Measurements from ENCODE around the gene IL17C.

The IL17C gene

GRCh38 chr16:88652762-88653063 lies 14.3 kb downstream of the IL17C start:
- Mint-ChIP-seq H3K36me3 (ENCODE audit: low read depth) (peaks cover 6% of the 10 kb centered on the region), H3K9me3 (no peaks in the 10 kb centered on the region), H3K27ac (no peak overlapping the region), H3K27me3 (no peaks in the 10 kb centered on the region), H3K4me3 (no peak overlapping the region), H3K4me1 (peaks cover 17% of the 10 kb centered on the region)
- DNase-seq (no peak), ATAC-seq (no peak)

GRCh38 chr16:88653101-88653500 lies 14.7 kb downstream of the IL17C start:
- Mint-ChIP-seq H3K36me3 (ENCODE audit: low read depth) (peaks cover 6% of the 10 kb centered on the region), H3K4me1 (peaks cover 17% of the 10 kb centered on the region), H3K27ac (no peak overlapping the region), H3K9me3 (no peaks in the 10 kb centered on the region), H3K27me3 (no peaks in the 10 kb centered on the region), H3K4me3 (no peak overlapping the region)
- DNase-seq (no peak), ATAC-seq (no peak)

GRCh38 chr16:88653596-88654362 lies 15.4 kb downstream of the IL17C start:
- H3K36me3 Mint-ChIP-seq (ENCODE audit: low read depth) = peaks cover 6% of the 10 kb centered on the region
- no peaks in the 10 kb centered on the region for H3K9me3 Mint-ChIP-seq
- no peaks in the 10 kb centered on the region for H3K27me3 Mint-ChIP-seq
- no peak overlapping the region for H3K27ac Mint-ChIP-seq
- ATAC-seq = no peak
- no peak for DNase-seq
- H3K4me3 Mint-ChIP-seq = no peak overlapping the region
- H3K4me1 Mint-ChIP-seq = peaks cover 17% of the 10 kb centered on the region

- DNase-seq (no peak), ATAC-seq (no peak)
- H3K36me3 Mint-ChIP-seq (ENCODE audit: low read depth) = peaks cover 3% of the 10 kb centered on the region
- H3K4me1 Mint-ChIP-seq = peaks cover 12% of the 10 kb centered on the region
- H3K27me3 Mint-ChIP-seq = no peaks in the 10 kb centered on the region
- H3K27ac Mint-ChIP-seq = no peak overlapping the region
- no peak overlapping the region for H3K4me3 Mint-ChIP-seq
- H3K9me3 Mint-ChIP-seq = no peaks in the 10 kb centered on the region
Observed at GRCh38 chr16:88654363-88655052, 16.1 kb downstream of the IL17C start.

- no peak overlapping the region for H3K4me3 Mint-ChIP-seq
- no peak overlapping the region for H3K27ac Mint-ChIP-seq
Observed at GRCh38 chr16:88655053-88655732, 16.8 kb downstream of the IL17C start.

GRCh38 chr16:88655733-88656281 lies 17.4 kb downstream of the IL17C start:
- ATAC-seq = no peak
- no peak overlapping the region for H3K27ac Mint-ChIP-seq

More at GRCh38 chr16:88655053-88655732, 16.8 kb downstream of the IL17C start:
- H3K9me3 Mint-ChIP-seq = no peaks in the 10 kb centered on the region
- H3K4me1 Mint-ChIP-seq = peaks cover 9% of the 10 kb centered on the region
- DNase-seq = no peak
- no peaks in the 10 kb centered on the region for H3K27me3 Mint-ChIP-seq
- no peak for ATAC-seq
- peaks cover 3% of the 10 kb centered on the region for H3K36me3 Mint-ChIP-seq (ENCODE audit: low read depth)

GRCh38 chr16:88656291-88656980 lies 18.1 kb downstream of the IL17C start:
- Mint-ChIP-seq H3K4me3 (no peak overlapping the region), H3K36me3 (ENCODE audit: low read depth) (peaks cover 3% of the 10 kb centered on the region), H3K9me3 (no peaks in the 10 kb centered on the region), H3K27ac (no peak overlapping the region), H3K4me1 (peaks cover 10% of the 10 kb centered on the region), H3K27me3 (no peaks in the 10 kb centered on the region)
- DNase-seq (no peak), ATAC-seq (no peak)

More at GRCh38 chr16:88655733-88656281, 17.4 kb downstream of the IL17C start:
- DNase-seq = no peak
- Mint-ChIP-seq H3K4me3 (no peak overlapping the region), H3K36me3 (ENCODE audit: low read depth) (peaks cover 3% of the 10 kb centered on the region), H3K27me3 (no peaks in the 10 kb centered on the region), H3K9me3 (no peaks in the 10 kb centered on the region), H3K4me1 (peaks cover 9% of the 10 kb centered on the region)

GRCh38 chr16:88657371-88657770 lies 19.0 kb downstream of the IL17C start:
- ATAC-seq = no peak
- no peaks in the 10 kb centered on the region for H3K9me3 Mint-ChIP-seq
- no peak overlapping the region for H3K27ac Mint-ChIP-seq
- peaks cover 12% of the 10 kb centered on the region for H3K4me1 Mint-ChIP-seq
- DNase-seq = no peak
- H3K4me3 Mint-ChIP-seq = no peak overlapping the region
- no peaks in the 10 kb centered on the region for H3K27me3 Mint-ChIP-seq
- H3K36me3 Mint-ChIP-seq (ENCODE audit: low read depth) = peaks cover 3% of the 10 kb centered on the region

GRCh38 chr16:88658714-88659113 lies 20.3 kb downstream of the IL17C start:
- Mint-ChIP-seq H3K27me3 (no peaks in the 10 kb centered on the region), H3K4me3 (no peak overlapping the region), H3K9me3 (no peaks in the 10 kb centered on the region), H3K4me1 (peaks cover 13% of the 10 kb centered on the region), H3K36me3 (ENCODE audit: low read depth) (peaks cover 3% of the 10 kb centered on the region), H3K27ac (no peak overlapping the region)
- ATAC-seq (no peak), DNase-seq (no peak)

GRCh38 chr16:88659160-88659559 lies 20.8 kb downstream of the IL17C start:
- peaks cover 16% of the 10 kb centered on the region for H3K4me1 Mint-ChIP-seq
- H3K27ac Mint-ChIP-seq = no peak overlapping the region
- ATAC-seq (no peak), DNase-seq (no peak)
- no peaks in the 10 kb centered on the region for H3K9me3 Mint-ChIP-seq
- no peaks in the 10 kb centered on the region for H3K27me3 Mint-ChIP-seq
- H3K36me3 Mint-ChIP-seq (ENCODE audit: low read depth) = peaks cover 3% of the 10 kb centered on the region
- H3K4me3 Mint-ChIP-seq = no peak overlapping the region

- H3K36me3 Mint-ChIP-seq (ENCODE audit: low read depth) = no peaks in the 10 kb centered on the region
- no peaks in the 10 kb centered on the region for H3K9me3 Mint-ChIP-seq
- ATAC-seq (no peak), DNase-seq (no peak)
- H3K4me3 Mint-ChIP-seq = peak overlapping the region; percentile 59
- peak overlapping the region; percentile 22 for H3K27ac Mint-ChIP-seq
- H3K27me3 Mint-ChIP-seq = no peaks in the 10 kb centered on the region
- peaks cover 17% of the 10 kb centered on the region for H3K4me1 Mint-ChIP-seq
Observed at GRCh38 chr16:88661468-88661867, 23.1 kb downstream of the IL17C start.

- peak overlapping the region; percentile 88 for H3K4me3 Mint-ChIP-seq
- DNase-seq = no peak
- no peaks in the 10 kb centered on the region for H3K27me3 Mint-ChIP-seq
- no peak for ATAC-seq
- H3K4me1 Mint-ChIP-seq = peaks cover 17% of the 10 kb centered on the region
- no peaks in the 10 kb centered on the region for H3K36me3 Mint-ChIP-seq (ENCODE audit: low read depth)
- H3K9me3 Mint-ChIP-seq = no peaks in the 10 kb centered on the region
- H3K27ac Mint-ChIP-seq = peak overlapping the region; percentile 70
Observed at GRCh38 chr16:88662222-88662842, 24.0 kb downstream of the IL17C start.

- ATAC-seq (peak; percentile 99), DNase-seq (peak; percentile 95)
- Mint-ChIP-seq H3K9me3 (no peaks in the 10 kb centered on the region), H3K4me3 (peak within 1 kb of the TSS; percentile 88), H3K4me1 (peaks cover 17% of the 10 kb centered on the region), H3K27ac (peak within 1 kb of the TSS; percentile 92), H3K36me3 (ENCODE audit: low read depth) (peaks cover 2% of the 10 kb centered on the region), H3K27me3 (no peaks in the 10 kb centered on the region)
Observed at GRCh38 chr16:88662843-88663606, 24.7 kb downstream of the IL17C start, which contains the start of gene MVD. Gene MVD (minus strand): TSS chr16:88663091. CDS start chr16:88663080, 11 bp downstream.

Measured in activated naive CD8-positive, alpha-beta T cell treated with anti-CD3 and anti-CD28 coated beads, Interleukin-2, amount 50 U/mL, for 24 hours (primary cell).